GF-D8 (cell line): ENCODE results near the gene CHD6.

Experiments used
- DNase-seq: peaks from one replicate; lab custom pipeline; 2025; lab: John Stamatoyannopoulos, UW

The CHD6 gene

GRCh38 chr20:41427833-41428232, 190.3 kb downstream of the CHD6 start:
- no peak for DNase-seq

DNA sequence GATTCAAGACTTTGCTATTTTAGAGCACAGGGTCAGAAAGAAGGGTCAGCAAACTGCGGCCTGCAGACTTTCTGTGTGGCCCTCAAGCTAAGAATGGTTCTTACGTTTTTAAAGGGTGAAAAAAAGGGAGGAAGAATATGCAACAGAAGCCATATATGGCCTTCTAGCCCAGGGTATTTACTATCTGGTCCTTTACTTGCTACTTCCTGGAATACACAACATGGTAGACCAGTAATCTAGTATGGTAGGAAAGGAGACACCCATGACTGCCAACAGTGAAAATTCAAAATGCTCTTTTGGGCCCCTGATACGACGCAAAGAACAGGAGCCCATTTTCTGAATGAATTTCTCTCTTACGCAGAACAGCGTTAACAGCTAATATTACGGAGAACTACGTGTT, 191.2 kb downstream of the CHD6 start:
- no peak for DNase-seq

- no peak for DNase-seq
Observed at GRCh38 chr20:41426086-41426830, 191.9 kb downstream of the CHD6 start.

GRCh38 chr20:41425180-41425884, 192.8 kb downstream of the CHD6 start:
- no peak for DNase-seq

DNA sequence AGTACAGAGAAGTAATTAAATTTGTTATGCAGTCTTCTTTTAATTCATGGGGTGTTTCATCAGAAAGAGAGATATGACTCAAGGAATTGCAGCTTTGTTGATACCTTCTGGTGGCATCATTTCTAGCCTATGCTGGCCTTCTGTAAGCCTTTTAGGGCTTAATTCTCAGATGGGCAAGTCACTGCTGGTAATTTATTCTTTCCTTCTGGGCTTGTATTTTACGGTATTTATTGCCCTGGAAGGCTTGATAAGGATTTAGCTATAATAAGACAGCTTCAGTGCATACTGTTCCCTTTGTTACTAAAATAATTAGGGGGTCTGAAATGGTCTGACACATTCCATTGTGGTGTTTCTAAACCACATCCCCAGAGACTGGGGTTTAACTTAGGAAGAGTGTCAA, 193.6 kb downstream of the CHD6 start:
- DNase-seq, result no peak

GRCh38 chr20:41424011-41424410, 194.2 kb downstream of the CHD6 start:
- DNase-seq, result no peak

DNA sequence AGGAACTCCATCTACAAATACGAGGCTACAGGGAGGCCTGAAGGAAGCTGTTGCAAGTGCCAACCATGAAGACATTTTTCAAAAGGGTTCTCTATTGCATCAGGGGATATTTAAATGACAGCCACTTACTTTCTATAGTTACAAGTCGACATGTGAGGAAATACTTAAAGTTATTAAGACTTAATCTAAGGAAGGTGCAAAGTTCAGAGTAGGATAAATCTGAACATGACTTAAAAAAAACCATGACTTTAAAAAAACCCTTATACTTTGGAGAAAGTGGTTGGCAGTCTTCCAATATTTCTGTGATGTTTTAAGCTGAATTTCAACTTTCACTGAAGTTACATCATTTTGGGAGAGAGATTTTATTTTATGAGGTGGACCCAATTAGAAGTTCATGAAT, 195.2 kb downstream of the CHD6 start:
- DNase-seq, result no peak

DNA sequence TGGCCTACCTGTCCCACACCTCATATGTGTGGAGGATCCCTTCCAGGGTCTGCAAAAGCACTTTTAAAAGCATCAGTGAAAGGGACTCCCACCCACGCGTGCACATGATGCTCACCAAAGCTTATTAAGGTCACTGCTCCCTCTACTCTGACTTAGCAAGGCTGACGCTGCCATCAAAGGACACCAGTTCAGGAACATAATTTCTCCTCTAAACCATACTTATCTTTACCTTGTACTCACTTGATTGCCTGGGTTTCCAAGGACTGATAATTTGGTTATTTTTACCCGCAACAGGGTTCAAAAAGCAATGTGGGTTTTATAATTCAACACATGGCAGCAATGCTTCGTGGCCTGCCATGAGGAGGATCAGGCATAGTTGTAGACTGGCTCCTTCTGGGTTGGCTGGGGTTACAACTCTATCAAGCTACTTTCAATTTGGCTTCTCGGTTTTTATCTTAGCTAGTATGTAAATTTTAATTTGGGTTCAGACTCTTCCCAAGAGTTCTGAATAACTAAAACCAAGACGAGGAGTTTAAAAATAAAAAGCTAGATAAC, 199.4 kb downstream of the CHD6 start:
- DNase-seq, result no peak

DNA sequence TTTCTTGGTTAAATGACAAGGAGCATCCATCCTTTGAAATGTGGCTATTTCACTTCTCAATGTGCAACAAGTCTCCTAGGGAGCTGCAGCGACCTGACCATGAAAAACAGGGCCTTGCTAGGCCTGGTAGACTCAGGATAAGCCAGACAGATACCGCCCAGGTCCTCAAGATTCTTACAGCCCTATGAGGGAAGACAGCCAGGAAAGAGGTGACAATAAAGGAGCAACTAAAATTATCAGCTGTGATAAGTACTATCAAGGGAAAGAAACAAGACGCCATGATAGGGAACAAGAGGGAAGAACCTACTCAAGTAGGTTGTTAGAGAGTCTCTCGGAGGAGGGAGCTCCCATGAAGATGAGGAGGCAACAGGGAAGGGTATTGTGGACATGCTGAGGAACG, 200.1 kb downstream of the CHD6 start:
- no peak for DNase-seq

DNA sequence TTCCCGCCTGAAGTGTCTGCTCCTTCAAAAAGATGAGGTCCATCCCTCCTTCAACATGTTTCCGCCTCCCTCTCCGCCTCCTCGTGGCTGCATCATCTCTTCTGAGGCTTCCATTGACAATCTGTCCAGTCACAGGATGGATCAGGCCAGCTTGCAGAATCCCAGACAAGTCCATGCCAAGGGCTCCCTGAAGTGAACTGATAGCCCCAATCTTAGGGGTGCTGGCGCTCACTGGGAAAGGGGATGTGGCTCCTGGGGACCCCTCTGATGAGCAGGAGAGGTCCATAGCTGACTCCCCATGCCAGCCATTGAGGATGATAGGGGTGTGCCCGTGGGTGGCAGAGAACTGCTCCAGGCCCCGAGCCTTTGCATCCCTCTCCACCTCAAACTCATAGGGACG, 203.0 kb downstream of the CHD6 start:
- DNase-seq, result no peak

DNA sequence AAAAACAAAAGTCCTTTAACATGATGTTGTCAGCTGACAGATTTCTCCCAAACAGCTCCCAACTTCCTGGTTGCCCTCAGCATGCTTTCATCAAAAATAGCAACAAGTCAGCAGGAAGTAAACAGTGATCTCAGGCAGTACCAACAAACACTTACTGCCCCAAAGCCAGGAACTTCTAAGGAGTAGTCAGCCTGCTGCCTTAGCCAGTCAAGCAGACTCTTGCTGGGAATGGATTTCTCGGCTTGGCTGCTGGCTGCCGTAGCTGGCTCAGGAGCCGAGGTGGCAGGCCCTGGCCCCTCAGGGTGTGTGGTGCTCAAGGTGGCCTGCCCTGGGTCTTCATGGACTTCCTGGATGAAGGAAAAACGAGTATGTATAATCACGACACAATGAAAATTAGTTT, 205.0 kb downstream of the CHD6 start:
- DNase-seq, result no peak

DNA sequence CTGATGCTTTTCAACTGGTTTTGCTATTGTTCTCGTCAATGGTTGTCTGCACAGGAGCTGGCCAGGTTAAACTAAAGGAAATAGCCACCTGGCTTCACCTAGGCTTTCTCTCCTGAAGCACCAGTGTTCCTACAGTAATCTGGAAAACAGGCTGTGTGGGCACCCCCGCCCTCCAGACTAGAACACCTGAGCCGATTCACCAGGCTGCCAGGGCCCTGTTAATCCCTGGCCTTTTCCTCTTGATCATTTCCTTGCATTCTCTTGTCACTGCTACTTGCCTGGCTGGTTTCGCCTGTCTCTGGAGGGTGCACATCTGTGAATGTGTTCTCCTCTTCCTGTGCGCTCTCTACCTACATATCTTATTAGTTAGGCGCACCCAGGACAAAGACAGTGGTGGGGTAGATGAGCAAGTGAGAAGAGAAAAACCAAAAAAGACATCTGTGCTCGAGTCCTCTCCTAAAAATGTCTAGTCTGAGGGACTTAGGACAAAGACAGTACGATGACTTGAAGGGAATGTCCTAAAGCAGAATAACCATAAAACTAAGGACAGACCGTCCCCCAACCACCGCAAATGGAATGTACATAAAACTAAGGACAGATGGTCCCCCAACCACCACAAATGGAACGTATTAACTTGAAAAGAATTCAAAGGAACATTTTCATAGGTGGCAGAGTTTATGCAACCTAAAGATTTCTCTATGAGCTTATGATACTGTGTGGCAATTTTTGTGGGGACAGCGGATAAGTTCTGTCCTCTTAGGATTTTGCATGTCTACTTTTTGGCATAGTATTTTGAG, 205.7 kb downstream of the CHD6 start:
- DNase-seq, result no peak

DNA sequence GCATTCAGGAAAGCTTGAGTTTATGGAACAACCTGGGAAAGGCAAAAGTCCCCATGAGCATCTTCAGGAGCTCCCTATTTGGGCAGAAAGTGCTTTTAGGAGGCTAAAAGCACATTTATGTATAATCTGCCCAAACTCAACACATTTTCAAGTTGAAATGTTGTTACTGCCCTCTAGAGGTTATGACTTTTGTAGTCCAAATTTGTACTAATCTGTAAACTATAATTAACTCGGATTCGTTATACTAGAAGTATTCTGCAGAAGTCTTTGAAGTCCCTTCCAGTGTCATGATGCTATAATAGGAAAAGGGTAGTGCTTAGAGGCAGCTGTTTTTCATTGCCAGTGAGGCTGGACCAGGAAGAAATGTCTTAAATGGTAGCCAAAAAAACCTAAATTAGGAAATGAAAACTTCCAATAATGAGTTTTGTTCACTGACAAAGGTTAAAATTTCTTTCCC, 206.8 kb downstream of the CHD6 start:
- DNase-seq, result no peak

- DNase-seq, result peak; percentile 71
Observed at GRCh38 chr20:41408986-41409385, 209.2 kb downstream of the CHD6 start.

DNA sequence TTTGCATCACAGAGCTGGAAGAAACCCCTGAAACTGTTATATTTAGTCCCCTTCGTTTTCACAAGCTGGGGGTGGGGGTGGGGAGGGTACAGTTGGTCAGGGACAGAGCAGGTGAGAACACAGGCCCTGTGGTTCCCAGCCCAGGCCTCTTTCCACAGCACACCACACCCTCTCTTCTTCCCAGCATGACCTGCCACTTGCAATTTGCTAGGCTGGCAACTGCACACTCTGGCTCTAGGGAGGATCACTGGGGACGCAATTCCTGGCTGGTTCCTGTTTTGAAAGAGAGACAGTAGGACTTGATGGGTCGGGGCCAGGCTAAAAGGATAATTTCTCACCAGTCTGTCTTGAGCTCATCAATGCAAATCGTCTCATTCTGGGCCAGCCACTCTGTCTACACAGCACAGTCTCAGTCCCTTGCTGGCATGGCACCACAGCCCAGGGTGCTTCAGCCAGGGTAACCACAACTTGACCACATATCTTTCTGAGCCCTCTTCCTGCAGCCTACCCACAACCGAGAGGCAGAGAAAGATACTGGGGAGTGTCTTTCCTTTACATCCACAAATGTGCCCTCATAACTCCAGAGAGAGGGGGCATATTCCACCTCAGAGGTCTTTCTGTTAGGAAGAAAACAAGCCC, 209.9 kb downstream of the CHD6 start:
- peak; percentile 81 for DNase-seq

GRCh38 chr20:41407607-41408006, 210.6 kb downstream of the CHD6 start:
- DNase-seq, result no peak

DNA sequence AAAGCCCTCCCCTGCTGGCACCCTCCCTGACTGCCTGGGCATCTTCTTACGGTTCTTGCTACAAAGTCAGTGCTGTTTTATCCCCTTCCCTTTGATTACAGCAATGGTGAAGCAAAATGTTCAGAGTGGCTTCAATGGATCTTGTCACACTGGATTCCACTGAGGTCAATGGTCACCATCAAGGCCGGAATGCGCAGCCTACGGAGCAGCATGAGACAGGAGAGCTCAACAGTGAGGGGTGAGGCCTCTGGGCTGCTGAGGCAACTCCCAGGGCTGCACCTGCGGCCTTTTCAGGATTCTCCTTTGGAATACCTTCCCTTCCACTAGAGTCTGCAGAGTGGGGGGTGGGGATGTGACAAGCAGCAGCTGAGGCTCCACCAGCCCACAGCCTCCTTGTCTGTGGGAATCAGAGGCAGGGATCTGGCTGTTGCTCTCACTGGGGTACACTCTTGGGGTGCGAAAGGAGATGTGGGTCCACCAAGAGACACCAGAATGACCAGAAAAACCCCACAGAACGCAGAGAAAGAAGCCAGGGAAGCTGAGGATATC, 211.2 kb downstream of the CHD6 start:
- no peak for DNase-seq

GRCh38 chr20:41406353-41406752, 211.8 kb downstream of the CHD6 start:
- no peak for DNase-seq

- no peak for DNase-seq
Observed at GRCh38 chr20:41405436-41405835, 212.7 kb downstream of the CHD6 start.

DNA sequence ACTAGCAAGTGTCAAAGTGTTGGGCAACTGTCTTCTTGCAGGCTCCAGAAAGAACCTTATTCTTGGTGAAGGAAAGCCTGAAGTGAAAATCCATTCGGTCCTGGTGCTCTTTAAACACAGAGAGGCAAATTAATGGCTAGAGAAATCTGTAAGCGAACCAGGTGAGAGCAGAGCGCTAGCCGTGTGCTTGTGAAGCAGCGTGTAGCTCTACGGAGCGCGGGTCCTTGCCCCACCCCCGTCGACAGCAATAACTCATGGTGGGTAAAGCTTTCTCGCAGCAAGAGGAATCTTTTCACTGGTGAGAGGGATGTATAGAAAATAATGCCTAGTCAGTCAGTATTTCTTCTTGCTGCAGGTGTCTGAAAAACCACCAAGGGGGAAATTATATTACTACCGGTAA, 214.6 kb downstream of the CHD6 start:
- DNase-seq, result no peak

DNA sequence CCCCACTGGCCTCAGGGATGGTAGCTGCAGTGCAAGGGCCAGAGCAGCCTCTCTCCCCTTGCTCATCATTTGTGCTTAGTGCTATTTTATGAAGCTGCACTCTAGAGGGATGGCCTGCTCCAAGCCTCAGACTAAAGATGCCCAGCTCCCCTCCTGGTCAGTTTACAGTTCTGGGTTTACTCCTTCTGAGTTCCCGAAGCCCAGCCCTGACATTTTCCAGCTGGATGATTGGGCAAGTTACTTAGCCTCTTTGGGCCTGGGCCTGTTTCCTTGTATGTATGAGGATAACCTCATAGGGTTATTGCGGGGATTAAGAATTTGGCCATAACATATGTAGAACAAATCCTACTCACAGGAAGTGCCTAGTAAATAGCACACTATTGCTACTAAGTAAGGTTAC, 219.8 kb downstream of the CHD6 start:
- no peak for DNase-seq
